CD4-positive, alpha-beta T cell treated with Interleukin-15 for 1 hour (primary cell): ENCODE results near the gene PPL.
"Not testable (repeated sequence)": the region's sequence is repeated elsewhere in the genome, so short reads cannot be mapped to it uniquely, and the experiment has no call there.

Experiments
- DNase-seq: peaks from one replicate; pipeline ENCODE4 v3.0.0-alpha.2; 2020

Gene PPL

DNA sequence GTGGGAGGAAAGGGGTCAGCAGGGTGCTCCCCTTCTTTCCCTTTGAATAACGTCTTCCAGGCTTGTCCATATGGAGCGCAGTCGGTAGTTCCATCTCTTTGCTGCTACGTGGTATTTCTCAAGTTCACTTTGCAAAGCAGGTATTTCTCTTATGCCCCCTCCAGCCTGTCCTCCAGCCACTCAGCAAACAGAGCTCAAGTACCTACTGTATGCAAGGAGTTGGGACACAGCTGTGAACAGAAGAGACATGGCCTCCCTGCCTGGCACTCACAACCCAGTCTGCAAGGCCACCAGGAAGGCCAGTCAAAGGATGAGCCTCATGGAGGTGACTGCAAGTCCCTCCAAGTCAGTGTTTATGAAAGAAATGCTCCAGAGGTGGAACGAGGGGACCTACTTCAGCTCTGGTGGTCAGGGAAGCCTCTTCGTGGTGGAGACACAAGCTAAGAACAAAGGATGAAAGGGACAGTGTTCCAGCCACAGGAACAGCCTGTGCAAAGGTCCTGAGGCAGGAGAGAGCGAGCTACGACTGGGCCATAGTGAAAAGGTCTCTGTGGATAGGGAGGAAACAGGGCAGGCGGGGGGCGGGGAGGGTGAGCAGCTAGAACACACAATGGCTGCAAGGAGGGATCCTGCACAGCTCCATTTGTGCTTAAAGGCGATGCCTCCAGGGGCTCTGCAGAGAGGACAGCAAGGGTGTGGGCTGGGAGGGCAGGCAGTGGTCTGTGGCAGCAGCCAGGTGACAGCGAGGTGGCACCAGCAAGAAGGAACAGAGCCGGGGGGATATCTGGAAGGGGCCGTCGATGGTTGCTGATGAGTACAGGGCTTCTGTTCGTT, 32.6 kb downstream of the PPL start:
- no peak for DNase-seq

DNA sequence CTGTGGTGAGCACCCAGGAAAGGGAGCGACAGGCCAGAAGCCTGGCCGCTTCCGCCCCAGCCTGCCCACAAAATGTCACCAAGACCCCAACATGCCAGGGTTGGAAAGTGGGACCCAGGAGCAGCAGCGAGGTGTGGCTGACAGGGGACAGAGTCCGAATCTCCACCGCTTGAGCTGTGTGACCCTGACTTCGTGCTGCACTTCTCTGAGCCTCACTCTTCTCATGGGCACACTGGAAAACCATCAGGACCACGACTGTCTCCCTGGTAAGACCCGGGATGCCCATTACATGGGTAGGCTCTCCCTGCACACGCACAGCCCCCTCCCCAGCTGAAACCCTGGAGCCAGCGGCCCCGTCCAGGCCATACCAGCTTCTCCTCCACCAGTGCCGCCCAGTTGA, 34.9 kb downstream of the PPL start:
- no peak for DNase-seq

DNA sequence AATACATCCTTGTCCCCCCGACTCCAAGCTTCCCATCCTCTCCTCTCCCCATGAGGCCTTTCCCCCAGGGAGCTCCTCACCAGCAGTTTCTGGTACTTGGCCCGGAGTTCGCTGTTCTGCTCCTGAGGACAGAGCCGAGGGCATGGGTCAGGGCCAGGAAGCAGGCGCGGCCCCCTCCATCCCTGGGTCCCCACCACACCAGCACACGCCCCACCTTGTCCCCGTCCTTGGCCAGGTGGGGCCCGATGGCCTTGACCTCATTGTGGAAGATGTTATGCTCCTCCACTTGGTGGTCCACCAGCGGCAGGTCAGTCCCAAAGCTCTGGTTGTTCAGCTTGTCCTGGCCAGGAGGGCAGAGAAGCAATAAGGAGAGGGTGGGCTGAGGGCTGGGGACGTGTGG, 36.2 kb downstream of the PPL start:
- no peak for DNase-seq

DNA sequence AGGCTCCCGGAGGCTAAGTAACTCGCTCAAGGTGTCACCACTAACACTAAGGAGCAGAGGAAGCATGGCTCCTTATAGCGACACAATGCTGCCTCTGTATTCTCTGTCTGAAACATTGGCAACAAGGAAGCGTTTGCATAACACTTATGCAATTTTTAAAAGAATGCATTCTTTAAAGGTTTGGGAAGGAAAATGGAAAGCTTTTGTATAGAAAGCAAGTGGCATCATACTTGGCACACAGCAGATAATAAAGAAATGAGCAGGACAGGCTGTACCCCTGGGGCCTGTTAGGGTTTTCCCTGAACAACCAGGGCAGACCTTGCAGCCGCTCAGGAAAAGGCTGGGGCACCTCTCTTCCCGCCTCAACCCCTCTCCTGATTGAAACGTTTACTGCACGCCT, 36.9 kb downstream of the PPL start:
- no peak for DNase-seq

DNA sequence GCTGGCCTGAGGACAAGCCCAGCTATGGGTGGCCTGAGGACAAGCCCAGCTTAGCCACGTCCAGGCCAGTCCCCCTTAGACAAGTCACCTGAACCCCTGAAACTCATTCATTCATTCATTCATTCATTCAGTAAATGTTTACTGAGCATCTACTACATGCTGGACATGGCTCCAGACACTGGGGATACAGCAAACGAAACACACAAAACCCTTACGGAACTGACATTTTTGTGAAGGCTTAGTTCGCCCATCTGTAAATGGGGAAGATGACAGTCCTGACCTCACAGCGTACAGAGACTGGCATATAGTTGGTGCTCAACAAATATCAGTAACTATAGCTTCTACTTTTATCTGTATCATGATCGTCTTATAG, 37.5 kb downstream of the PPL start:
- no peak for DNase-seq

DNA sequence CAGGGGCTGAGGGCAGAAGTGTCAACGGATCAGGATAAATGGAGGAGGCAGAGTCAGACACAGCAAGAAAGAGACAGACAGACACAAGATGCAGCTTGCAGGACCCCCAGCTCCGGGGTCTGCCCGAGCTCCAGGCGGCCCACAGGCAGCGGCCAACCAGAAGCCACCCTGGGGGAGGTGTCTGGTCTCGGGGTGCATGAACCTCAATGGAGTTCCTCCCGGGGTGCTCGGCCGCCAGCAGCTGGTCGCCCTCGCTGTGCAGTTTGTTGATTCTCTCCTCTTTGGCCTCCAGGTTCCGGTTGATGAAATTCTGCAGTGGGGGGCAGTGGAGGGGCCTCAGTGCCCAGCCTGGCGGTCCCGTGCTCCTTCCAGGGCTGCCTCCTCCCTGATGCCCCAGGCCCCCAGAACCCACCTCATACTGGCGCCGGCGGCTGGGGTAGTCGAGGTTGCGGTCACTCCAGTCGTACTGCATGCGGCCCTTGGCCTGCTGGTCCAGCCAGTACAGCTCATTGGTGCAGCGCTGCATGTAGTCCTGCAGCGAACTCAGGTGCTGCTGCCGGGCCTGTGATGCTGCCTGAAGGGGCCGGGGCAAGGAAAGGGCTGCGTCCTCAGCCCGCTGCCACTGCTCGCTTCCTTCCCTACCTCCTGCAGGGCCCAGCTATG, 38.0 kb downstream of the PPL start:
- no peak for DNase-seq

DNA sequence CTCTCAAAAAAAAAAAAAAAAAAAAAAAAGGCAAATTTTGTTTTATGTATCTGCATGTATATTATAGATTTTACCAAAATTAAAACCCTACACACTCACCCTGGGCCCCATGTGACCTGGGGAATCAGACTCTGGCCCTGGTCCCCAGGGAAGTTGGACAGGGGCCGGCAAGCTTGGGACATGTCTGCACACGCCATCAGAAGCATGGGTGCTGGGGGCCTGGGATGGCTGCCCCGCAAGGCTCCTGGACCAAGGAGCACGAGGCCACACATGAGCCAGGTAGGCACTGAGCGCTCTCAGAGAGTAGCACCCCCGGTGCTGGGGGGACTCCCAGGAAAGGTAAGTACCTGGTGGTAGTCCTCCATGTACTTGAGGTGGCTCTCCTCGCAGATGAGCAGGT, 39.6 kb downstream of the PPL start:
- no peak for DNase-seq

DNA sequence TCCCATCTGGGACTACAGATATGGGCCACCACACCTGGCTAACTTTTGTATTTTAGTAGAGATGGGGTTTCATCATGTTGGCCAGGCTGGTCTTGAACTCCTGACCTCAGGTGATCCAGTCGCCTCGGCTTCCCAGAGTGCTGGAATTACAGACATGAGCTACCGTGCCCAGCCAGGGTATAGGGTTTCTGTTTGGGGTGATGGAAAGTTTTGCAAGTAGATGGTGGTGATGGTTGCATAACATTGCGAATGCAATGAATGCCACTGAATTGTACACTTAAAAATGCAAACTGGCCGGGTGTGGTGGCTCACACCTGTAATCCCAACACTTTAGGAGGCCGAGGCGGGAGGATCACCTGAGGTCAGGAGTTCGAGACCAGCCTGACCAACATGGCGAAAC, 40.2 kb downstream of the PPL start:
- DNase-seq, result not testable (repeated sequence)

DNA sequence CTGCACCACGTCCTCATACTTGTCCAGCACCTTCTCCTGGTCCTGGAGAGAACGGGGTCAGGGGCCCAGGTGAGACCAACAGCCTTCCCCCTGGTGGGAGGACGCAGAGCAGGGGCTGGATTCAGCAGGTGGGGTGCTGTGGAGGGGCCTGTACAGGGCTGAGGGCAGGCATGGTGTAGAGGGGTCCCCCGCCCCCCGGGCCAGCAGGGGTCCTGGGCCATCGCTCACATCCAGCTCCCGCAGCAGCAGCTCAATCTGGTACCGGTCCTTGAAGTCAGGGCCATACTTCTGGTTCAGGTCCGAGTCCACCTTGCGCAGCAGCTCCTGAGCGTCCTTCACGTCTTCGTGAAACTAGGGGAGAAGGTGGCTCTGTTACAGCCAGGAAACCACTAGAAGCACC, 41.6 kb downstream of the PPL start:
- DNase-seq, result no peak

DNA sequence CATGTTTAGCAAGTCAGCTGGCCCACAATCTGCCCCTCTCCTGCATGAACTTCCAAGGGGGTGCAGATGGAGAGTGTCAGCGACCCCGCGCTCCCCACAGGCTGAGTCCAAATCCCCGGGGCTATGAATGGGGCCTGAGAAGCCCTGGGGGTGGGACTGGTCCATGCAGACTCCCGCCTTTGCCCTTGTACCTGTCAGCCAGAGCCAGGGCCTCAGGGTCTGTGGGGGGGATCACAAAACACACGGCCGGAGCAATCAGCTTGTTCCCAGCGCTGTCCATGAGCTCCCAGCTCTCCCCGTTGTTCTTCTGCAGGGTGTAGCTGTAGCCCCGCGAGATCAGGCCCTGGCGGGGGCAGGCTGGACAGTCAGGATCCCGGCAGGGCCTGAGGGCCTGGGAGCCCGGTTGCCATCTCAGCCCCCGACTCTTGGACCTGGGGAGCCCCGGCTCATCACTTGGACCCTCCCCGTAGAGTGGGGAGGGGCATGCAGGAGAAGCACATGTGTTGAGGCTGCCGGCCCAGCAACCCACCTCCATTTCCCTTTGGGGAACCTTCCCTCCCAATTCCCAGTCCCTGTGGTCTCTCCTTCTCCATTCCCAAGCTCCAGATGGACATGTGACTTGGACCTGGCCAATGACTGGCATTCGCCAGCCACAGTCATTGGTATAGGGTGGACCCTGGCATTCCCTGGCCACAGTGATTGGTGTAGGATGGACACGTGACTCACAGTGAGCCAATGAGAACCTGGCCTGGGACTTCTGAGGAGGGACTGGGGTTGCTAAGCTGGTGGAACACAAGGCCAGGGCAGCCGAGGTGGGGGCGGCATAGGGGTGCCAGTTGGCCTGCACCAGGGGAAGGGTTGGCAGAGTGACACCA, 42.4 kb downstream of the PPL start:
- DNase-seq, result no peak

DNA sequence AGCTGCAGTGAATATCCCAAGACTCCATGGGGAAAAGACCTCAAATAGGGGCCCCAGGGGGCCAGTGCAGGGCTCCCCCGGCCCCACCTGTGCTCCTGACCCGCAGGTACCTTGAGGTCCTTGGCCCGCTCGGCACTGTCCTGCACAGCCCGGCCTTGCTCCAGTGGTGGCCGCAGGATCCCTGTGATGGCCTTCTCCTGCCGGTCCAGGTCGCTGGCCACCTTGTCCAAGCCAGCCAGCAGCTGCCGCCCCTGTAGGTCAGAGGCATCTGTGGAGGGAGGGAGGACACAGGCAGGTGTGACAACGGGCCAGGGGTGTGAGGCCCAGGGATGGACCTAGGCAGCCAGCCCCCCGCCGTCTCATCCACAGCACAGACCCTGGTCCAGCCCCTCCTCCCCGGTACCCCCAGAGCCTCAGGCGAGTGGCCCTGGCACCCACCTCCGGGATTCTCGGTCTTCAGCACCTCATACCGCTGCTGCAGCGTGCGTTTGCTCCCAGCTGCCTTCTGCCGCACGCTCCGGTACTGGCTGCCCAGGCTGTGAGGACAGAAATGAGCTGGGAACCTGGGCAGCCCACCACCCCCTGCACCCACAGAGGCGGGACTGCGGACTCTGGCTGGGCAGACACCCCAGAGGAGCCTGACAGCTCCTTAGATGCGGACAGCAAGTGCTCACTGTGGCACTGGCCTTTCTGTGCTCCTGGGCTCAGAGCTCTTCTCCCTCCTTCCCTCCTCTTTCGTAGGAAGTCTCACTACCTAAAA, 43.7 kb downstream of the PPL start:
- no peak for DNase-seq

DNA sequence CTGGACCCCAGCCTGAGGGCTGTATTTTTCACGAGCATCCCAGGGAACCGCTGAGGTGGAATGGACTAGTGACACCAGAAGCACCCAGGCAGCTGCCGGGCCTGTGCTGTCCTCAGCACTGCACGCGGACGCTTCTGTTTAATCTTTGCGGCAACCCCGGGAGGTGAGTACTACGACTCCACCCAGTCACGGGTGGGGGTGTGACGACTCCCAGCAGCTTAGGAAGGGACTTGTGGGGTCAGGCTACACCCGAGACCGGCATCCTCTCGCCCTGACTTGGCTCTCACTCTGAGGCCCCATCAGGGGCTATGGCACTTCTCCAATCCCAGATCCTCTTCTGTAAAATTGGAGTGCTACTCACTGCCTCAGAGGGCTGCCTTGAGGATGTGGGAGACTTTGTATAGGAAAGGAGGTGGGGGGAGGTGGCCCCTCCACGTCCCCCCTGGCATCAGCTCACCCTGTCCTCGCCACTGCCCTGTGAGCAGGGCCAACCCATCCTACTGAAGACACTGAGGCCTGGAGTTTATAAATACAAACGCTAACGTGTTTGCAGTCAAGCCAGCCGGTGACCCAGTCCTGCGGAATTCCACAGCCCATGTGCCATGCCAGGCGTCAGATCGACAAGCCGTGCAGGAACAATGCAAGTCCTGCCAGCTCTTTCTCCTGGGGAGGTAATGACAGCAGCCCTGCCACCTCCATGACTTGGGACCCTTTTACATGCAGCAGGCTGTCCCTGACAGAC, 44.4 kb downstream of the PPL start:
- no peak for DNase-seq

DNA sequence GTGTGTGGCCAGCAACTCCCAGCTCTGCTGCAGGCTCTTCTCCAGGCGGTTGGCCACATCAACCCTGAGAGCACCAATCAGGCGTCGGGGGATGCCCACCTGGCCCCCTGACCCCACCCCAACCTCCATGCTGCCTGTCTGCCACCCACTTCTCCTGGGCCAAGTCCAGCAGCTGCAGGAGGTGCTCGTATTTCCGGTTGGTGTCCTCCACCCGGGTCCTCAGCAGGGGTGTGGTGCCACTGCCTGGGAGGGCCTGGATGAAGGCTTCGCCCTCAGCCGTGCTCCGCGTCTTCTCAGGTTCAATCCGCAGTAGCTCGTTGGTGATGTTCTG, 45.1 kb downstream of the PPL start:
- DNase-seq, result no peak

DNA sequence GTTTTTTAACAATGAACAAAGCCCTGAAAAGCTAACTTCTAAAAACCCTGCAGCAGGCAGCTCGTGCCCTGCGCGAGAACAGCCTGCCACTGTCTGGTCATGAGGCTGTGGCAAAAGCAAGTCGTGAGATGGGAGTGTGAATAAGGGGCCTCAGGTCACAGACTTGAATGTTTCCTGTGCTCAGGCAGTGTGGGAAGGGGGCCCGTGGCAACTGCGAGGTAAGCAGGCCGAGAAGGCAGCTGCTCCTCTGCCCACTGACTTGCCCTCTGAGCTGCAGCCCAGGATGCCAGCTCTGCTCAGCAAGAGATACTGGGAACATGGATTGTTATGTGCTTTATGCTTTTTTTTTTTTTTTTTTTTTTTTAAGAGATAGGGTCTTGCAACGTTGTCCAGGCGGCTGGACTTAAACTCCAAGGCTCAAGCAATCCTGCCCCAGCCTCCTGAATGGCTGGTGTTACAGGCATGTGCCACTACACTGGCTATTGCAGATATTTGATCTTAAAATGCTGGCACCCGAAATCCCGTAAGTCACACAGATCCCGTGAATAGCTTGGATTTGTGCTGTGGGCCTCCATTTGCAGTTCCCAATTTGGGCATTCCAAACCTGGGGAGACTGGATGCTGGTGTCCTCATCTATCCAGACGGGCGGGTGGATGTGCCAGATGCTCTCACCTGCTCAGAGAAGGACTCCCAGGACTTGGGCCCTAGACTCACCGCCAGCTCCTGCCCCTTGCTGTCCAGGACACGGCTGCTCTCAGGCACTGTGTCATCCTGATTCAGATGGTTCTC, 45.7 kb downstream of the PPL start:
- no peak for DNase-seq

DNA sequence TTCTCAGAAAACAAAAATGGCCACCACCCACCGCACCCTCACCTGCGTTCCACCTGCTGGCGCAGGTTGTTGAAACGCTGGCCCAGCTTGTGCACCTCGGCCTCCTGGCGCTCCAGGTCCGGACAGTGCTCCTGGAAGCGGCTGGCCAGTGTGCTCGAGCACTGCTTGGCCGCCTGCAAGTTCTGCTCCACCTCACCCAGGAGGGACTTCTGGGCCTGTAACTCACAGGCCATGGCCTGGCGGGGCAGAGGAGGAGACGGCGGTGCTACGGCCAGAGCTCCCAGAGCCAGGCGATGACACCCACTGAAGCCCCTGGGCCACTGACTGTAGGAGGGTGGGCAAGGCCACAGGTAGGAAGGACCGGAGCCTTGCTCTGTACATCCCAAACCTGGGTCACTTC, 46.3 kb downstream of the PPL start:
- no peak for DNase-seq

DNA sequence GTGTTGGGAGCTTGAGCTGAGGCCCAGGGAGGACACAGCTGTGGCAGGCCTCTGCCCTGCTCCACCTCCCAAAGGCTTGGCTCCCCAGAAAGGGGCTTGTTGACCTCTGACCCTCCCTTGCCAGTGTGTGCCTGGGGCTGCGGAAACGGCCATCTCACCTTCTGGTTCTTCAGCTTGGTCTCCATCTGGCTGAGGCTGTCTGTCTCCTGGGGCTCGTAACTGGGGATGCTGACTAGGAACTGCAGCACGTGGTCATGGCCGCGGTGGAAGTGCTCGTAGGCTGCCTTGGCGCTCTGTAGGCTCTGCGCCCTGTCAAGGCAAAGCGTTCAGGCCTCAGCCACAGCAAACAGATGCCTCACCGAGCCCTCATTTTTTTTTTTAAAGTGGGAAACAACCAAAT, 46.9 kb downstream of the PPL start:
- DNase-seq, result no peak

DNA sequence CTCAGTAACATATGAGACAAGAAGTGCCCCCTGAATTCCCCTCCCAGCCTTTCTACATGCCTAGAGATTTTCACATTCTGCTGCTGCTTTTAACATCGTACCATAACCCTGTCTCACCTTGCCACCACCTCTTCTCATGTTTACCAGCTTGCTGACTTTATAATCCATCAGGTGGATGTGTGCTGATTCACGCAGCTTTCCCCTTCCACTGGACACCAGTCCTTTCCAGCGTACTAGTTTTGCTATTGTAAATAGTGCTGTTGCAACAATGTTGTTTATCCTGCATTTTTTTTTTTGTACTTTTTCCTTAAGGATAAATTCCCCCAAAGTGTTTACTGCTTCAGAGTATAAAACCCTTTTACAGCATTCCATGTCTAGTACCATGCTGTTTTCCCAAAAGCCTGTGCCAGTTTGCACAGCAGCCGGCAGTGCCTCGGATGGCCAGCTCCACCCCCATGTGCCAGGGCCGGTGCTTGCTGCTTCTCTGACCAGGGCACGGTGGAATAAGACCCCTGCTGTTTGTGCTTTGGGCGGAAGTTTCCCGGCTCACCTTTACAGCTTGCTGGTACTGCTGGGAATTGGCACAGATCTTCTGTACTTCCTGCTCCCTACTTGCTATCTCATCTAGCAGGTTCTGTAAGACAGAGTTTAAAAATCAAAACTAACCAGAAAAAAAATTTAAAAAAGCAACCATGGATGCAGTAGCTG, 48.4 kb downstream of the PPL start:
- DNase-seq, result no peak

DNA sequence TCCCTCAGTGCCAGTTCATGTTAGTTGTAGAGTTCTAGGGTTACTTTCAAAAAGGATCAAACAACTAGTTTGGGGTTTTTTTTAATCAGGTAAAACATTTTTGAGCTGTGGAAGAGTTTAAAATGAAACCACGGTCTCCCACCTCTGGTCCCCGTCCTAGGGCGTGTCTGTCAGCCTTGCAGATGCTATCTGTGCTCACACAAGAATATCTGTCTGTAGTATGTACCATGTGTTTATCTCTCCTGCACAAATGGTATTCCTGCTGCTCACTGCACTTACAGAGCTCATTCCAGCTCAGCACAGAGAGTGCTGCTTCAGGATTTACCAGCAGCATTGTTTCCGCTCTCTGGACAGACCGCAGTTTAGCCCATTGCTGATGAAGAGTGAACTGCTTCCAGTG, 50.8 kb downstream of the PPL start:
- no peak for DNase-seq

DNA sequence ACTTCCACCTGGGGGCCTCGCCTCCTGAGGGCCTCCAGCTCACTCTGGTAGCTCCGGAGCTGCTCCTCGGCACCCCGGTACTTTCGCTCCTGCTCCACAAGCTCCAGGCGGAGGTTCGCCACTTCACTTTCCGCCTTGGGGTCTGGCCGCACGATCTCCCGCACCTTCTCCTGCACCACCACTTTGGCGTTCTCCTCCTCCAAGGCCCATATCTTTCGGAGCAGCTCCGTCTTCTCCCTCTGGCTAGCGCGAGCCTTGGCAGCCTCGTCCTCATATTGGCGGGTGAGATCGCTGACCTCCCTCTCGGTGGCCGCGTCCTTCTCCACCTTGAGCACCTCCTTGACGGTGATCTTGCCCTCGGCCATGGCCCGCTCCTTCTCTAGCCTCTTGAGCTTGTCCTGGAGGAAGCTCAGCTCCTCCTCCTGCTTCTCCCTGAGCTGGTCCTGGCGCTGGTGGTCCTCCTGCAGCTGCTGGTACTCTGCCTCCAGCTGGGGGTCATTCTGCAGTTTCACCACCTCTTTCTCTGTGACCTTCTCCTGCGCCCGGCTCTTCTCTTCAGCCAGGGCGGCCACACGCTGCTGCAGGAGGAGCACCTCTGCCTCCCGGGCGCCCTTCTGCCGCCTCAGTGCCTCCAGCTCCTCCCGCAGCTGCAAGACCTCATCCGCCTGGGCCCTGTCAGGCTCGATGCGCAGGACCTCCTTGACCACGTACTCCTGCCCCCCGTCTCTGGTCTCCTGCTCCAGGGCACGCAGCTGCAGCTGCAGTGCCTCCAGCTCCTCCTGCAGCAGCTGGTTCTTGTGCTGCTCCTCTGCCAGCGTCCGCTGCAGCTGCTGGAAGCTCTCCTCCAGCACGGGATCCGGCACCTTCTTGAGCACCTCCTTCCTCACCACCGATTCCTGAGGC, 51.7 kb downstream of the PPL start:
- DNase-seq, result no peak

DNA sequence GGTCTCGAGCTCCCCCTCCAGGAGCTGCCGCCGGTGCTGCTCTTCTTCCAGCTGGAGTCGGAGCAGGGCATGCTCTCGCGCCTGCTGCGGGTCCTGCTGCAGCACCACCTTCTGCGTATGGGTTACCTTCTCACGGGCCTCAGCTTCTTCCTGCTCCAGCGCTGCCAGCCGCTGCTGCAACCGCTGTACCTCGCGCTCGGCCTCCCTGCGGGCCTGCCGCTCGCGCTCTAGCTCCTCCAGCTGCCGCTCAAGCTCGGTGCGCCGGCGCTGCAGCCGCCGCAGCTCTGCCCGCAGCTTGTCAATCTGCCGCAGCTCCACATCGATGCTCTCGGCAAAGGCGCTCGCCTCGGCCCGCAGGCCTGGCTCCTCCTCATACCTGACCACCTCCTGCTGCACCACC, 52.7 kb downstream of the PPL start:
- no peak for DNase-seq
